H9 (cell line): ENCODE measurements around the gene ACTN3. TPM values are rescaled to one million over a fixed set of nuclear protein-coding genes. Genes with fewer than 3 reads are reported as not detected.
A peak's percentile ranks its signal among the peaks of the same experiment; 100 is the strongest.

ENCODE experiments used
- DNase-seq: peaks from one replicate; pipeline ENCODE4 v3.0.0-alpha.2; 2017
- H2AFZ ChIP-seq: one replicate; pipeline ENCODE4 v1.6.1; 2013; ENCODE audit warnings: mild to moderate bottlenecking, low read length, control low read depth, moderate library complexity
- H2AK5ac ChIP-seq: 2 replicates; pipeline ENCODE4 v1.6.1; 2013; ENCODE audit warnings: low read length, control low read depth, mixed read lengths; ENCODE audit not compliant: insufficient read length
- H2BK120ac ChIP-seq: one replicate; pipeline ENCODE4 v1.6.1; 2013; ENCODE audit warnings: low read depth, mild to moderate bottlenecking, low read length, control low read depth, inconsistent platforms; ENCODE audit not compliant: poor library complexity, severe bottlenecking
- H2BK12ac ChIP-seq: 2 replicates; pipeline ENCODE4 v1.6.1; 2013; ENCODE audit warnings: low read length, control low read depth, mixed read lengths, low read depth; ENCODE audit not compliant: insufficient read length
- H2BK15ac ChIP-seq: 2 replicates; pipeline ENCODE4 v1.6.1; 2013; ENCODE audit warnings: low read depth, low read length, control low read depth
- H2BK20ac ChIP-seq: one replicate; pipeline ENCODE4 v1.6.1; 2013; ENCODE audit warnings: low read depth, mild to moderate bottlenecking, low read length, control low read depth, inconsistent platforms; ENCODE audit not compliant: poor library complexity, severe bottlenecking
- H2BK5ac ChIP-seq: 2 replicates; pipeline ENCODE4 v1.6.1; 2013; ENCODE audit warnings: low read length, control low read depth, mixed read lengths; ENCODE audit not compliant: insufficient read length
- H3K14ac ChIP-seq: 2 replicates; pipeline ENCODE4 v1.6.1; 2013; ENCODE audit warnings: low read length, control low read depth; ENCODE audit not compliant: insufficient read depth
- H3K18ac ChIP-seq: 2 replicates; pipeline ENCODE4 v1.6.1; 2013; ENCODE audit warnings: low read depth, mild to moderate bottlenecking, mixed read lengths, low read length, control low read depth; ENCODE audit not compliant: insufficient read length
- H3K23ac ChIP-seq: 2 replicates; pipeline ENCODE4 v1.6.1; 2013; ENCODE audit warnings: low read length, control low read depth, mixed read lengths, low read depth; ENCODE audit not compliant: insufficient read length
- H3K23me2 ChIP-seq: 2 replicates; pipeline ENCODE4 v1.6.1; 2013; ENCODE audit warnings: low read depth, mild to moderate bottlenecking, mixed read lengths, low read length, control low read depth; ENCODE audit not compliant: insufficient read length, poor library complexity, severe bottlenecking
- H3K27ac ChIP-seq: 2 replicates; pipeline ENCODE4 v1.5.1; 2013; ENCODE audit warnings: low read length, control low read depth, mixed read lengths, low read depth; ENCODE audit not compliant: insufficient read length
- H3K27me3 ChIP-seq: 2 replicates; pipeline ENCODE4 v1.6.1; 2013; ENCODE audit warnings: low read length, control low read depth, inconsistent platforms; ENCODE audit not compliant: insufficient read depth
- H3K4ac ChIP-seq: 2 replicates; pipeline ENCODE4 v1.6.1; 2013; ENCODE audit warnings: low read depth, mild to moderate bottlenecking, control low read depth, inconsistent platforms, low read length, moderate library complexity
- H3K4me1 ChIP-seq: 2 replicates; pipeline ENCODE4 v1.6.1; 2013; ENCODE audit warnings: low read length, control low read depth, inconsistent platforms; ENCODE audit not compliant: insufficient read depth
- H3K4me2 ChIP-seq: 2 replicates; pipeline ENCODE4 v1.6.1; 2013; ENCODE audit warnings: low read length, control low read depth, mixed read lengths; ENCODE audit not compliant: insufficient read length, insufficient read depth
- H3K56ac ChIP-seq: 2 replicates; pipeline ENCODE4 v1.6.1; 2013; ENCODE audit warnings: low read depth, mild to moderate bottlenecking, mixed read lengths, low read length, control low read depth; ENCODE audit not compliant: insufficient read length
- H3K79me1 ChIP-seq: 2 replicates; pipeline ENCODE4 v1.6.1; 2013; ENCODE audit warnings: low read depth, mild to moderate bottlenecking, moderate library complexity, low read length, control low read depth, inconsistent platforms; ENCODE audit not compliant: insufficient read depth, poor library complexity, severe bottlenecking
- H3K79me2 ChIP-seq: 2 replicates; pipeline ENCODE4 v1.6.1; 2013; ENCODE audit warnings: low read length, control low read depth, inconsistent platforms; ENCODE audit not compliant: insufficient read depth
- H3K9ac ChIP-seq: 2 replicates; pipeline ENCODE4 v1.6.1; 2013; ENCODE audit warnings: low read length, control low read depth, mixed read lengths; ENCODE audit not compliant: insufficient read length; ENCODE audit errors: extremely low read depth
- H3K9me3 ChIP-seq: one replicate; pipeline ENCODE4 v1.6.1; 2013; ENCODE audit warnings: low read depth, low read length, inconsistent platforms; ENCODE audit not compliant: control insufficient read depth
- H3T11ph ChIP-seq: one replicate; pipeline ENCODE4 v1.6.1; 2013; ENCODE audit warnings: mild to moderate bottlenecking, low read length, control low read depth, inconsistent platforms
- H4K20me1 ChIP-seq: one replicate; pipeline ENCODE4 v1.6.1; 2013; ENCODE audit not compliant: control insufficient read depth, insufficient read length, insufficient read depth
- H4K5ac ChIP-seq: 2 replicates; pipeline ENCODE4 v1.6.1; 2013; ENCODE audit warnings: low read depth, mild to moderate bottlenecking, mixed read lengths, low read length, control low read depth; ENCODE audit not compliant: insufficient read length
- H4K8ac ChIP-seq: replicated peaks from 2 replicates; pipeline ENCODE4 v1.6.1; 2013; ENCODE audit warnings: low read length, control low read depth, mixed read lengths, low read depth; ENCODE audit not compliant: insufficient read length
- H4K91ac ChIP-seq: 2 replicates; pipeline ENCODE4 v1.6.1; 2013; ENCODE audit warnings: low read depth, mild to moderate bottlenecking, moderate library complexity, mixed read lengths, low read length, control low read depth; ENCODE audit not compliant: insufficient read length
- H3K27ac Mint-ChIP-seq, 3 experiments: 2 replicates in 2 of 3; 3 replicates in 1 of 3; pipeline ENCODE4 v1.8.0; 2020 to 2021; ENCODE audit warnings: mixed read lengths in 3 of 3, mild to moderate bottlenecking in 1 of 3, moderate library complexity in 1 of 3
- H3K27me3 Mint-ChIP-seq: 2 replicates; pipeline ENCODE4 v1.8.0; 2021; ENCODE audit warnings: low read depth, mild to moderate bottlenecking, moderate library complexity, mixed read lengths
- H3K36me3 Mint-ChIP-seq, 3 experiments: 2 replicates in 2 of 3; 3 replicates in 1 of 3; pipeline ENCODE4 v1.8.0; 2020 to 2021; ENCODE audit warnings: low read depth in 3 of 3, mixed read lengths in 3 of 3; ENCODE audit not compliant: insufficient read depth in 1 of 3
- H3K4me1 Mint-ChIP-seq, 2 experiments: 2 replicates each; pipeline ENCODE4 v1.8.0; 2020; ENCODE audit warnings: mixed read lengths in 2 of 2
- H3K4me3 Mint-ChIP-seq, 2 experiments: 2 replicates in 1 of 2; 3 replicates in 1 of 2; pipeline ENCODE4 v1.8.0; 2020 to 2021; ENCODE audit warnings: mild to moderate bottlenecking in 2 of 2, mixed read lengths in 2 of 2, moderate library complexity in 1 of 2
- H3K9me3 Mint-ChIP-seq, 2 experiments: 2 replicates in 1 of 2; 3 replicates in 1 of 2; pipeline ENCODE4 v1.8.0; 2020; ENCODE audit warnings: mild to moderate bottlenecking in 2 of 2, mixed read lengths in 2 of 2, moderate library complexity in 1 of 2
- CTCF ChIP-seq: fragments of 200-600 bp; sonication (generic); conservative IDR thresholded peaks from 3 replicates; pipeline ENCODE4 v1.8.0; 2021; ENCODE audit warnings: antibody characterized with exemption, mild to moderate bottlenecking
- WGBS: extraction: QIAGEN DNeasy Blood & Tissue Kit; methylation state at CpG from one replicate; pipeline ENCODE4 v1.1.7; 2013; ENCODE audit warnings: missing lambda C conversion rate, low lambda C conversion rate, mixed read lengths; ENCODE audit not compliant: insufficient read length; ENCODE audit errors: extremely low coverage; 5-methylcytosine and 5-hydroxymethylcytosine counted together
- total RNA-seq: library from RNA; stranded (reverse); gene quantifications from 2 replicates; pipeline ENCODE4 v1.2.1, GENCODE V29; 2021

The ACTN3 gene
- total RNA-seq, 1 experiment from 2014 or later, result 45.7 TPM

DNA sequence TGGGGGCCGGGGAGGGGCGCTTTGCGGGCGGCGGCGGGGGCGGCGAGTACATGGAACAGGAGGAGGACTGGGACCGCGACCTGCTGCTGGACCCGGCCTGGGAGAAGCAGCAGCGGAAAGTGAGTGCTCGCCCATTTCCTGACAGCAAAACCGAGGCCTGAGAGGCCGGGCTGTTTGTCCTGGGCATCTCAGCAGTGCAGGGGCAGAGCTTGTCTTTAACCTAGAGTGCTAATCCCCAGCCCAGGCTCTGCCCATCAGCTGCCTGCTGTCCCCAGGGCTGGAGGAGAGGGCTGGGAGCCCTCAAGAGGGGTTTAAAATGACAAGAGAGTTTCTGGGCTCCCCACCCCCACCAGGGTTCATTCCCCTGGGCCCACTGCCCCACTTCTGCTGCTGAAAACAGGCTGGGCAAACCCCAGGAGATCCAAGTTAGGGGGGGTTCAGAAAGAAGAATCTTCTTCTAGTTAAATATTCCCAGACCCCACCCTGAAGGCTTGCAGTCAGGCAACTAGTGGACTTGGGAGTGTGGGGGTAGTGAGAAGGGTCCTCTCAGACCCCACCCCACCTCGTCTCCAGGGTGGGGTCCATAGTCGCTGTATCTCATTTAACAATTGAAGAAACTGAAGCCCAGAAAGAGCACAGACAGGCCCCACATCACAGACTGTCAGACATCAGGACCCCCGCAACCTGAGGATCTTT, 411 bp downstream of the ACTN3 start:
- Histone ChIP-seq H3K56ac (no peak overlapping the region), H2BK15ac (no peak overlapping the region), H4K5ac (no peak overlapping the region), H2BK120ac (no peak overlapping the region), H3K79me1 (no peaks in the 10 kb centered on the region), H2AK5ac (no peak overlapping the region), H2AFZ (no peak overlapping the region), H3K18ac (no peak overlapping the region), H3K27me3 (no peaks in the 10 kb centered on the region), H3K4me2 (peak overlapping the region; percentile 57), H2BK12ac (no peak overlapping the region), H4K8ac (no peak overlapping the region), H3K9ac (no peak overlapping the region), H3K23ac (no peak overlapping the region), H3K4ac (no peak overlapping the region), H3K23me2 (no peaks in the 10 kb centered on the region), H2BK20ac (no peak overlapping the region), H4K20me1 (no peaks in the 10 kb centered on the region), H3K9me3 (no peaks in the 10 kb centered on the region), H2BK5ac (no peak overlapping the region), H3K27ac (no peak overlapping the region), H4K91ac (no peak overlapping the region), H3T11ph (no peak overlapping the region), H3K4me1 (no peaks in the 10 kb centered on the region), H3K14ac (no peak overlapping the region), H3K79me2 (no peaks in the 10 kb centered on the region)
- peak overlapping the region; percentile 82 to 85 for H3K4me3 Mint-ChIP-seq
- H3K27ac Mint-ChIP-seq, result peak overlapping the region in 2 of 3 experiments; percentile 40 to 54; a peak in 2 of 7 replicates
- WGBS, result no CpG with 5 or more reads among the region's 18 CpGs
- DNase-seq, result no peak
- H3K27me3 Mint-ChIP-seq, result no peaks in the 10 kb centered on the region; the same call in 1 of the 2 replicates
- no peaks in the 10 kb centered on the region; a peak in 1 of 5 replicates for H3K9me3 Mint-ChIP-seq
- H3K4me1 Mint-ChIP-seq, result peaks cover 37 to 38% of the 10 kb centered on the region in 2 experiments
- TF ChIP-seq CTCF, result no peak
- H3K36me3 Mint-ChIP-seq, result peaks cover 0 to 30% (median 22%) of the 10 kb centered on the region in 3 experiments
